ENCODE data around the gene SLCO4A1.

The SLCO4A1 gene

GRCh38 chr20:62704341-62704948, 62.1 kb downstream of the SLCO4A1 start:
- in situ Hi-C loops (cut with MboI; ENCODE audit: low sequenced_read_pairs): no loop called here
- Histone ChIP-seq H3K4me3 (no peak overlapping the region), H3K4me1 (peaks cover 2% of the 10 kb centered on the region; the same call in 1 of the 2 replicates)

GRCh38 chr20:62705627-62706026, 63.3 kb downstream of the SLCO4A1 start:
- peaks cover 2% of the 10 kb centered on the region; the same call in 1 of the 2 replicates for H3K4me1 ChIP-seq

More at GRCh38 chr20:62704341-62704948, 62.1 kb downstream of the SLCO4A1 start:
- Histone ChIP-seq H3K27me3 (ENCODE audit: low read depth) (peaks cover 12% of the 10 kb centered on the region), H3K36me3 (replicated peaks) (no peaks in the 10 kb centered on the region), H3K9me3 (no peaks in the 10 kb centered on the region)
- peak; percentile 50 to 88 for DNase-seq (ENCODE audit: low spot score in 2 of 2)

GRCh38 chr20:62706344-62706743, 64.0 kb downstream of the SLCO4A1 start:
- H3K9me3 ChIP-seq: no peaks in the 10 kb centered on the region
- no peaks in the 10 kb centered on the region for H3K36me3 ChIP-seq (replicated peaks)
- H3K27me3 ChIP-seq (ENCODE audit: low read depth): peaks cover 24% of the 10 kb centered on the region
- H3K4me1 ChIP-seq: peaks cover 2% of the 10 kb centered on the region; the same call in 1 of the 2 replicates
- DNase-seq (ENCODE audit: low spot score in 2 of 2): no peak
- no peak overlapping the region for H3K4me3 ChIP-seq
- in situ Hi-C loops (cut with MboI; ENCODE audit: low sequenced_read_pairs): no loop called here

More at GRCh38 chr20:62705627-62706026, 63.3 kb downstream of the SLCO4A1 start:
- Histone ChIP-seq H3K36me3 (replicated peaks) (no peaks in the 10 kb centered on the region), H3K4me3 (no peak overlapping the region), H3K27me3 (ENCODE audit: low read depth) (peaks cover 18% of the 10 kb centered on the region), H3K9me3 (no peaks in the 10 kb centered on the region)
- in situ Hi-C loops (cut with MboI; ENCODE audit: low sequenced_read_pairs): no loop called here
- DNase-seq (ENCODE audit: low spot score in 2 of 2): no peak

GRCh38 chr20:62706857-62707256, 64.6 kb downstream of the SLCO4A1 start:
- no peaks in the 10 kb centered on the region for H3K9me3 ChIP-seq
- H3K27me3 ChIP-seq (ENCODE audit: low read depth): peaks cover 27% of the 10 kb centered on the region
- H3K4me1 ChIP-seq: peaks cover 2% of the 10 kb centered on the region; the same call in 1 of the 2 replicates
- H3K4me3 ChIP-seq: no peak overlapping the region
- in situ Hi-C loops (cut with MboI; ENCODE audit: low sequenced_read_pairs): no loop called here
- no peaks in the 10 kb centered on the region for H3K36me3 ChIP-seq (replicated peaks)
- no peak for DNase-seq (ENCODE audit: low spot score in 2 of 2)

- Histone ChIP-seq H3K4me1 (peaks cover 2% of the 10 kb centered on the region; the same call in 1 of the 2 replicates), H3K36me3 (replicated peaks) (no peaks in the 10 kb centered on the region), H3K9me3 (no peaks in the 10 kb centered on the region), H3K27me3 (ENCODE audit: low read depth) (peaks cover 29% of the 10 kb centered on the region), H3K4me3 (no peak overlapping the region)
- in situ Hi-C loops (cut with MboI; ENCODE audit: low sequenced_read_pairs): no loop called here
- no peak for DNase-seq (ENCODE audit: low spot score in 2 of 2)
These were observed 65.1 kb downstream of the SLCO4A1 start for GRCh38 chr20:62707276-62707920.

- H3K36me3 ChIP-seq (replicated peaks): no peaks in the 10 kb centered on the region
- DNase-seq (ENCODE audit: low spot score in 2 of 2): peak in 1 of 2 experiments; percentile 32
- no peaks in the 10 kb centered on the region for H3K9me3 ChIP-seq
- H3K4me1 ChIP-seq: peaks cover 2% of the 10 kb centered on the region; the same call in 1 of the 2 replicates
- H3K4me3 ChIP-seq: no peak overlapping the region
- H3K27me3 ChIP-seq (ENCODE audit: low read depth): peaks cover 34% of the 10 kb centered on the region
- in situ Hi-C loops (cut with MboI; ENCODE audit: low sequenced_read_pairs): no loop called here
These were observed 65.7 kb downstream of the SLCO4A1 start for GRCh38 chr20:62707921-62708521.

GRCh38 chr20:62708591-62709536, 66.6 kb downstream of the SLCO4A1 start, which contains the start of gene NTSR1:
NTSR1 (plus strand) TSS chr20:62708836; CDS start chr20:62709208, 372 bp downstream.
- Histone ChIP-seq H3K4me1 (peaks cover 2% of the 10 kb centered on the region; the same call in 1 of the 2 replicates), H3K27me3 (ENCODE audit: low read depth) (peaks cover 34% of the 10 kb centered on the region), H3K36me3 (replicated peaks) (no peaks in the 10 kb centered on the region), H3K4me3 (no peak within 1 kb of the TSS), H3K9me3 (no peaks in the 10 kb centered on the region)
- in situ Hi-C loops (cut with MboI; ENCODE audit: low sequenced_read_pairs): no loop called here
- DNase-seq (ENCODE audit: low spot score in 2 of 2): no peak

GRCh38 chr20:62709537-62709905, 67.2 kb downstream of the SLCO4A1 start:
- in situ Hi-C loops (cut with MboI; ENCODE audit: low sequenced_read_pairs): no loop called here
- H3K36me3 ChIP-seq (replicated peaks): no peaks in the 10 kb centered on the region
- DNase-seq (ENCODE audit: low spot score in 2 of 2): no peak
- H3K9me3 ChIP-seq: no peaks in the 10 kb centered on the region
- peaks cover 32% of the 10 kb centered on the region for H3K27me3 ChIP-seq (ENCODE audit: low read depth)
- H3K4me3 ChIP-seq: no peak overlapping the region
- no peaks in the 10 kb centered on the region; the same call in 1 of the 2 replicates for H3K4me1 ChIP-seq

- in situ Hi-C loops (cut with MboI; ENCODE audit: low sequenced_read_pairs): no loop called here
- no peaks in the 10 kb centered on the region for H3K9me3 ChIP-seq
- peaks cover 27% of the 10 kb centered on the region for H3K27me3 ChIP-seq (ENCODE audit: low read depth)
These were observed 68.0 kb downstream of the SLCO4A1 start for GRCh38 chr20:62710221-62710885.

GRCh38 chr20:62710886-62711702, 68.8 kb downstream of the SLCO4A1 start:
- no peaks in the 10 kb centered on the region for H3K4me1 ChIP-seq
- H3K36me3 ChIP-seq (replicated peaks): no peaks in the 10 kb centered on the region
- in situ Hi-C loops (cut with MboI; ENCODE audit: low sequenced_read_pairs): no loop called here
- no peak for DNase-seq (ENCODE audit: low spot score in 2 of 2)
- H3K27me3 ChIP-seq (ENCODE audit: low read depth): peaks cover 25% of the 10 kb centered on the region
- no peak overlapping the region for H3K4me3 ChIP-seq
- H3K9me3 ChIP-seq: no peaks in the 10 kb centered on the region

More at GRCh38 chr20:62710221-62710885, 68.0 kb downstream of the SLCO4A1 start:
- no peak for DNase-seq (ENCODE audit: low spot score in 2 of 2)
- no peaks in the 10 kb centered on the region for H3K36me3 ChIP-seq (replicated peaks)
- H3K4me1 ChIP-seq: no peaks in the 10 kb centered on the region
- H3K4me3 ChIP-seq: no peak overlapping the region

- Histone ChIP-seq H3K36me3 (replicated peaks) (no peaks in the 10 kb centered on the region), H3K9me3 (no peaks in the 10 kb centered on the region), H3K4me1 (no peaks in the 10 kb centered on the region), H3K27me3 (ENCODE audit: low read depth) (peaks cover 25% of the 10 kb centered on the region), H3K4me3 (no peak overlapping the region)
- in situ Hi-C loops (cut with MboI; ENCODE audit: low sequenced_read_pairs): no loop called here
- no peak for DNase-seq (ENCODE audit: low spot score in 2 of 2)
These were observed 69.4 kb downstream of the SLCO4A1 start for GRCh38 chr20:62711703-62712101.

GRCh38 chr20:62712606-62713005, 70.3 kb downstream of the SLCO4A1 start:
- Histone ChIP-seq H3K4me3 (no peak overlapping the region), H3K27me3 (ENCODE audit: low read depth) (peaks cover 25% of the 10 kb centered on the region), H3K4me1 (no peaks in the 10 kb centered on the region), H3K36me3 (replicated peaks) (no peaks in the 10 kb centered on the region), H3K9me3 (no peaks in the 10 kb centered on the region)
- in situ Hi-C loops (cut with MboI; ENCODE audit: low sequenced_read_pairs): no loop called here
- no peak for DNase-seq (ENCODE audit: low spot score in 2 of 2)

Data from HAP-1 (cell line).